ENCODE results near the gene CNTROB.
"Not testable (repeated sequence)": the region's sequence is repeated elsewhere in the genome, so short reads cannot be mapped to it uniquely, and the experiment has no call there.

The CNTROB gene

DNA sequence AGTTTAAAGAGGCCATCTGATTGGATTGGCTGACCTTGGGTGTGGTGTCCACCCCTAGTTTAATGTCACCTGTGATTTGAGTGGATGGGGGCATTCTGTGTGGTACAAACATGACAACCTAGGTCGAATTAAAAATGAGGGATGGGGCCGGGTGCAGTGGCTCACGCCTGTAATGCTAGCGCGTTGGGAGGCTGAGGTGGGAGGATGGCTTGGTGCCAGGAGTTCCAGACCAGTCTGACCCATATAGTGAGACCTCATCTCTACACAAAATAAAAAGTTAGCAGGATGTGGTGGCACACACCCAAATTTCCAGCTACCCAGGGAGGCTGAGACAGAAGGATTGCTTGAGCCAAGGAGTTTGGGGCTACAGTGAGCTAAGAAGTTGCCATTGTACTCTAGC lies 14.4 kb downstream of the CNTROB start:
- Histone ChIP-seq H3K4me1 (ENCODE audit: insufficient read depth, low read length) (no peaks in the 10 kb centered on the region), H3K36me3 (ENCODE audit: insufficient read depth, low read length) (peaks cover 7% of the 10 kb centered on the region; the same call in 1 of the 2 replicates), H3K9me3 (ENCODE audit: control insufficient read depth, insufficient read depth, low read length) (no peaks in the 10 kb centered on the region), H3K9ac (ENCODE audit: low read depth, low read length) (no peak overlapping the region)

DNA sequence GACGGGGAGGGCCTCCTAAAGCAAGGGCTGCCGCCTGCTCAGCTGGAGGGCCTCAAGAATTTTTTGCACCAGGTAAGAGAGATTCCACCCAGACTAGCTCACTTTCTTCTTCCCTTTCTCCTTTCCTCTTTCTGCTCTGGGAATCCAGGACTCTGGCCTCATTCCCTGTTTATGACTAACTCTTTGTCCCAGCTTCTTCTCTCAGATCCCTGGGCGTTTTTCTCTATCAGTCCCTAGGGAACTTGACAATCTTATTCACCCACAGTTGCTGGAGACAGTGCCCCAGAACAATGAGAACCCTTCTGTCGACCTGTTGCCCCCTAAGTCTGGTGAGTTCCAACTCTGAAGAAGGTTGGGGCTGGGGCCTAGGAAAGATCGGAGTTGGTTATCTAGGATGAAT lies 15.6 kb downstream of the CNTROB start:
- H3K9me3 ChIP-seq (ENCODE audit: control insufficient read depth, insufficient read depth, low read length): no peaks in the 10 kb centered on the region
- peaks cover 7% of the 10 kb centered on the region; the same call in 1 of the 2 replicates for H3K36me3 ChIP-seq (ENCODE audit: insufficient read depth, low read length)

GRCh38 chr17:7950578-7950977 lies 18.6 kb downstream of the CNTROB start:
- Histone ChIP-seq H3K4me1 (ENCODE audit: insufficient read depth, low read length) (no peaks in the 10 kb centered on the region), H3K9ac (ENCODE audit: low read depth, low read length) (no peak overlapping the region), H3K9me3 (ENCODE audit: control insufficient read depth, insufficient read depth, low read length) (no peaks in the 10 kb centered on the region), H3K36me3 (ENCODE audit: insufficient read depth, low read length) (no peaks in the 10 kb centered on the region)

More for the DNA sequence above, 15.6 kb downstream of the CNTROB start:
- Histone ChIP-seq H3K4me1 (ENCODE audit: insufficient read depth, low read length) (no peaks in the 10 kb centered on the region), H3K9ac (ENCODE audit: low read depth, low read length) (no peak overlapping the region)

DNA sequence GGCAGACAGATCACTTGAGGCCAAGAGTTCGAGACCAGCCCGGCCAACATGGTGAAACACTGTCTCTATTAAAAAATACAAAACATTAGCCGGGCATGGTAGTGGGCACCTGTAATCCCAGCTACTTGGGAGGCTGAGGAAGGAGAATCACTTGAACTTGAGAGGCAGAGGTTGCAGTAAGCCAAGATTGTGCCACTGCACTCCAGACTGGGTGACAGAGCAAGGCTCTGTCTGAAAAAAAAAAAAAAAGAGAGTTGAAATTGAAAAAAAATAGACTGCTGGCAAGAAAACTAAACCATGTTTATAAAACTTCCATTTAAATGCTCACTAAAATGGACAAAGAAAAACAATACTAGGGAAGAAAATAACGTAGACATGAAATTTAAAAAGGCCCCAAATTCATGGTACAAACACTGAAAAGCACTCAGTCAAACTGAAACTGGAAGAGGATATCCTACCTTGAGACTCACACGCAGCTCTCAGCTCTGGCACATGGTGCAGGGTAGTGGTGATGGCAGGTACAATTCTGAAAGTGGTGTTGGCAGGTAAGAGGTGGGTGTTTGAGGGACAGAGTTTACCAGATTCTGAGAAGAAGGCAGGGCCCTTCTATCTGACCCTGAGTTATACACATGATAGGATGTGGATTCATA lies 19.3 kb downstream of the CNTROB start:
- H3K9me3 ChIP-seq (ENCODE audit: control insufficient read depth, insufficient read depth, low read length): no peaks in the 10 kb centered on the region
- H3K4me1 ChIP-seq (ENCODE audit: insufficient read depth, low read length): no peaks in the 10 kb centered on the region
- H3K36me3 ChIP-seq (ENCODE audit: insufficient read depth, low read length): no peaks in the 10 kb centered on the region
- H3K9ac ChIP-seq (ENCODE audit: low read depth, low read length): no peak overlapping the region

- H3K36me3 ChIP-seq (ENCODE audit: insufficient read depth, low read length); H3K4me1 ChIP-seq (ENCODE audit: insufficient read depth, low read length); H3K9me3 ChIP-seq (ENCODE audit: control insufficient read depth, insufficient read depth, low read length); H3K9ac ChIP-seq (ENCODE audit: low read depth, low read length): not testable (repeated sequence)
These were observed 21.3 kb downstream of the CNTROB start for GRCh38 chr17:7953266-7953665.

GRCh38 chr17:7955414-7956227 lies 23.6 kb downstream of the CNTROB start:
- no peaks in the 10 kb centered on the region for H3K36me3 ChIP-seq (ENCODE audit: insufficient read depth, low read length)
- H3K4me1 ChIP-seq (ENCODE audit: insufficient read depth, low read length): no peaks in the 10 kb centered on the region
- no peak overlapping the region for H3K9ac ChIP-seq (ENCODE audit: low read depth, low read length)
- H3K9me3 ChIP-seq (ENCODE audit: control insufficient read depth, insufficient read depth, low read length): no peaks in the 10 kb centered on the region

- H3K36me3 ChIP-seq (ENCODE audit: insufficient read depth, low read length): no peaks in the 10 kb centered on the region
- H3K4me1 ChIP-seq (ENCODE audit: insufficient read depth, low read length): no peaks in the 10 kb centered on the region
- H3K9ac ChIP-seq (ENCODE audit: low read depth, low read length): no peak overlapping the region
- H3K9me3 ChIP-seq (ENCODE audit: control insufficient read depth, insufficient read depth, low read length): no peaks in the 10 kb centered on the region
These were observed 24.4 kb downstream of the CNTROB start for GRCh38 chr17:7956228-7956965.

DNA sequence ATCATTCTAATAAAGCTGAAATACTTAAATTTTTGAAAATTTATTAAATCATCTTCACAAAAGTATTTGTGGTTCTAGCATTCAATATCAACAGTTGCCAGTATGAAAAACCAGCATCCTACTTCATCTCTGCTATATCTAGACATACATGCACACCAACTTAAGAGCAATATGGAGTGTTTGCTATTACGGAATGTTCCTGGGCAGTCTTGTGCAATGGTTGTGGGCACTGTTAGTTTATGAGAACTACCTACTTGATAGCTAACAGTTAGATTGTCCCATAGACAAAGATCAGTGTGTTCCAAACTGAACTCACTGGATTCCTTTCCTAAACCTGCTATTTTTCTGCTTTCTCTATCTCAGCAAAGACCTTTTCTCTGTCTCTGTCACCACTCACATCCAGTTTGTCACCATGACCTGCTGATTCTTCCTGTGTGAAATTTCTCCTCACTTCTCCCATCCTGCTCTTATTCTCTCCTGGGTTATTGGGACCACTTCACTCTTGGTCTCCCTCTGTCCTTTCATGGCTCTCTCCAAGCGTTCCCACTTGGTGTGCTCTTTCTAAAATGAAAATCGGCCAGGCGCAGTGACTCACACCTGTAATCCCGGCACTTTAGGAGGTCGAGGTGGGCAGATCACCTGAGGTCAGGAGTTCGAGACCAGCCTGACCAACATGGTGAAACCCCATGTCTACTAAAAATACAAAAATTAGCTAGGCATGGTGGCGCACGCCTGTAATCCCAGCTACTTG lies 27.7 kb downstream of the CNTROB start:
- H3K9me3 ChIP-seq (ENCODE audit: control insufficient read depth, insufficient read depth, low read length): no peaks in the 10 kb centered on the region
- no peaks in the 10 kb centered on the region for H3K36me3 ChIP-seq (ENCODE audit: insufficient read depth, low read length)
- no peaks in the 10 kb centered on the region for H3K4me1 ChIP-seq (ENCODE audit: insufficient read depth, low read length)
- H3K9ac ChIP-seq (ENCODE audit: low read depth, low read length): no peak overlapping the region

- Histone ChIP-seq H3K36me3 (ENCODE audit: insufficient read depth, low read length) (no peaks in the 10 kb centered on the region), H3K9me3 (ENCODE audit: control insufficient read depth, insufficient read depth, low read length) (no peaks in the 10 kb centered on the region), H3K4me1 (ENCODE audit: insufficient read depth, low read length) (no peaks in the 10 kb centered on the region), H3K9ac (ENCODE audit: low read depth, low read length) (no peak overlapping the region)
These were observed 29.4 kb downstream of the CNTROB start for GRCh38 chr17:7961421-7961820.

- H3K4me1 ChIP-seq (ENCODE audit: insufficient read depth, low read length): no peaks in the 10 kb centered on the region
- no peaks in the 10 kb centered on the region for H3K36me3 ChIP-seq (ENCODE audit: insufficient read depth, low read length)
- no peak overlapping the region for H3K9ac ChIP-seq (ENCODE audit: low read depth, low read length)
- no peaks in the 10 kb centered on the region for H3K9me3 ChIP-seq (ENCODE audit: control insufficient read depth, insufficient read depth, low read length)
These were observed 35.7 kb downstream of the CNTROB start for GRCh38 chr17:7967751-7968150.

DNA sequence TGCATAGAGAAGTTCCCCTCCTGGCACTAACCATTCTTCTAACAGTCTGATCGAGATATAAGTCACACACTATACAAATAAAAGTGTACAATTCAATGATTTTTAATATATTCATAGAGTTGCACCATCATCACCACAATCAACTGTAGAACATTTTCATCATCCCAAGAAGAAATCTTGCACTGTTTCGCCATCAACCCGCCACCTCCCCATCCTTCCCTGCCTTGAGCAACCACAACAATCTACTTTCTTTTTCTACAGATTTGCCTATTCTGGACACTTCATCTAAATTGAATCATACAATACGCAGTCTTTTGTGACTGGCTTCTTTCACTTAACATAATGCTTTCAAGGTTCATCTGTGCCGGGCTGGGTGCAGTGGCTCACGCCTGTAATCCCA lies 37.4 kb downstream of the CNTROB start:
- no peak overlapping the region for H3K9ac ChIP-seq (ENCODE audit: low read depth, low read length)
- H3K36me3 ChIP-seq (ENCODE audit: insufficient read depth, low read length): no peaks in the 10 kb centered on the region
- no peaks in the 10 kb centered on the region for H3K9me3 ChIP-seq (ENCODE audit: control insufficient read depth, insufficient read depth, low read length)
- H3K4me1 ChIP-seq (ENCODE audit: insufficient read depth, low read length): no peaks in the 10 kb centered on the region

GRCh38 chr17:7971651-7972050 lies 39.6 kb downstream of the CNTROB start:
- Histone ChIP-seq H3K9ac (ENCODE audit: low read depth, low read length) (no peak overlapping the region), H3K4me1 (ENCODE audit: insufficient read depth, low read length) (no peaks in the 10 kb centered on the region), H3K36me3 (ENCODE audit: insufficient read depth, low read length) (no peaks in the 10 kb centered on the region), H3K9me3 (ENCODE audit: control insufficient read depth, insufficient read depth, low read length) (peaks cover 6% of the 10 kb centered on the region; the same call in 1 of the 2 replicates)

DNA sequence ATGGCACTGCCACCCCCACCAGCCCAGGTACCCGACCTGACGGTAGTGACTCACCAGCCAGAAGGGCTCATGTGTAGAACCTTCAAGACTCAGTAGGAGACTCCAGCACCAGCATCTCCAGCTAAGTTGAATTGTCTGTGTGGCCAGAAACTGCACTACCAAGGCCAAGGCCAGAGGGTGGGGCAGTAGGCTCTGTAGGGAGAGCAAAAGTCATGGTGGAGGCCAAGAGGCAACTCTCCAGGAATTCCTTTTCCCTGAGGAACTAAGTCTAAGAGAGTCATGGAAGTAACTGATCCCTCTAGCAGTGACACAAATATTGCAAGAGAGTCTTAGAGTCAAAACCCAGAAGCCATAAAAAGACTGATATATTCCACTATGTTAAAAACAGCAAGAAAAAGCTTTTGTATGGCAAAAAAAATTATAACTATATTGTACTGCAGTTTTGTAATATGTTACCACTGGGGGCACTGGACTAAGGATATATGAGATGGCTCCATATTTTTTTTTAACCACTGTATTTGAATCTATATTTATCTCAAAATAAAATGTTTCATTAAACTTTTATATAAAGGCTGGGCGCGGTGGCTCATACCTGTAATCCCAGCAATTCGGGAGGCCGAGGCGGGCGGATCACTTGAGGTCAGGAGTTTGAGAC lies 40.3 kb downstream of the CNTROB start:
- no peaks in the 10 kb centered on the region for H3K36me3 ChIP-seq (ENCODE audit: insufficient read depth, low read length)
- peaks cover 6% of the 10 kb centered on the region; the same call in 1 of the 2 replicates for H3K9me3 ChIP-seq (ENCODE audit: control insufficient read depth, insufficient read depth, low read length)
- no peak overlapping the region for H3K9ac ChIP-seq (ENCODE audit: low read depth, low read length)
- no peaks in the 10 kb centered on the region for H3K4me1 ChIP-seq (ENCODE audit: insufficient read depth, low read length)

Measured in ES-I3 (cell line).